Upper lobe of left lung (tissue), 6 donors: ENCODE data around the gene WNK2. TPM values are rescaled to one million over a fixed set of nuclear protein-coding genes. Genes with fewer than 3 reads are reported as not detected.

Experiments
- ATAC-seq, 2 donors: fragments of 200-7000 bp; cut with Tn5 transposase; one replicate each; pipeline ENCODE4 v1.9.1; 2022; ENCODE audit warnings: mild to moderate bottlenecking in 2 of 2, moderate library complexity in 2 of 2; ENCODE audit not compliant: low FRiP score in 2 of 2
- DNase-seq, 2 donors: peaks; one replicate each; pipeline ENCODE4 v3.0.0-alpha.2; 2019 to 2020
- H3K27ac ChIP-seq, 4 donors: fragments of 200-600 bp; sonication (generic); one replicate each; pipeline ENCODE4 v1.5.1; 2016 to 2019
- H3K27me3 ChIP-seq, 4 donors: fragments of 200-600 bp; sonication (generic); one replicate each; pipeline ENCODE4 v1.5.1; 2017 to 2019
- H3K36me3 ChIP-seq, 4 donors: fragments of 200-600 bp; sonication (generic); one replicate each; pipeline ENCODE4 v1.5.1; 2016 to 2019
- H3K4me1 ChIP-seq, 4 donors: fragments of 200-600 bp; sonication (generic); one replicate each; pipeline ENCODE4 v1.5.1; 2018 to 2019
- H3K4me3 ChIP-seq, 4 donors: fragments of 200-600 bp; sonication (generic); one replicate each; pipeline ENCODE4 v1.5.1; 2017 to 2019; ENCODE audit warnings: mild to moderate bottlenecking in 2 of 4, moderate library complexity in 1 of 4
- H3K9me3 ChIP-seq, 4 donors: fragments of 200-600 bp; sonication (generic); one replicate each; pipeline ENCODE4 v1.5.1; 2018 to 2019
- CTCF ChIP-seq, 6 experiments: fragments of 450-650 bp in 4 of 6; fragments of 200-600 bp in 2 of 6; sonication (generic) in 2 of 6; IDR thresholded peaks; one replicate each; pipeline ENCODE4 v1.5.1; 2016 to 2019; ENCODE audit warnings: antibody characterized with exemption in 6 of 6
- EP300 ChIP-seq, 4 donors: sonication (generic); formaldehyde crosslinking; IDR thresholded peaks; one replicate each; pipeline ENCODE4 v1.5.1; 2017; ENCODE audit warnings: antibody characterized with exemption in 4 of 4, control low read depth in 2 of 4
- POLR2A ChIP-seq, 4 donors: fragments of 450-650 bp; IDR thresholded peaks; one replicate each; pipeline ENCODE4 v1.5.1; 2016 to 2017; ENCODE audit warnings: antibody characterized with exemption in 4 of 4, mild to moderate bottlenecking in 2 of 4
- POLR2AphosphoS5 ChIP-seq, 2 donors: sonication (generic); formaldehyde crosslinking; IDR thresholded peaks; one replicate each; pipeline ENCODE4 v1.5.1; 2017; ENCODE audit warnings: antibody characterized with exemption in 2 of 2
- WGBS, 2 donors: methylation state at CpG; one replicate each; pipeline ENCODE4 v1.1.5; 2017 to 2018; 5-methylcytosine and 5-hydroxymethylcytosine counted together
- total RNA-seq, 6 donors: library from RNA; depleted of rRNA in 4 of 6; stranded (reverse); fragments of >200 nt in 4 of 6; gene quantifications; one replicate each; pipeline versions ENCODE4 v1.1.0 to v1.2.1, GENCODE V29; 2016 to 2021
- donor health status: DM: no; HTN: no; CAD: no; lungs with moderate emphysema.
- donor health status: DM: no; HTN: yes; CAD: no; lungs with severe emphysema.

WNK2 gene
- total RNA-seq, 6 donors from 2014 or later: 1.1 to 11.5 (median 7.3) TPM

- Histone ChIP-seq H3K4me1 (peaks cover 0 to 9% (median 7%) of the 10 kb centered on the region in 4 donors), H3K36me3 (no peaks in the 10 kb centered on the region), H3K27ac (no peak overlapping the region), H3K27me3 (no peaks in the 10 kb centered on the region), H3K4me3 (no peak overlapping the region), H3K9me3 (no peaks in the 10 kb centered on the region)
- peak in 1 of 2 donors; percentile 57 for ATAC-seq
- DNase-seq: peak in 1 of 2 donors; percentile 57
- TF ChIP-seq EP300 (IDR thresholded peaks at IDR 0.05) (no peak), CTCF (IDR thresholded peaks at IDR 0.05) (peak; percentile 23 to 66 (median 54))
- 74 to 85% methylated on average over 6 of the region's 6 CpGs for WGBS, 2 donors
Measured at GRCh38 chr9:93302586-93303257, 118.8 kb downstream of the WNK2 start.

GRCh38 chr9:93303258-93303771 lies 119.4 kb downstream of the WNK2 start:
- Histone ChIP-seq H3K27ac (no peak overlapping the region), H3K4me1 (peaks cover 0 to 9% (median 7%) of the 10 kb centered on the region in 4 donors), H3K27me3 (no peaks in the 10 kb centered on the region), H3K4me3 (no peak overlapping the region), H3K36me3 (no peaks in the 10 kb centered on the region), H3K9me3 (no peaks in the 10 kb centered on the region)
- WGBS, 2 donors: 95 to 98% methylated on average over 8 to 9 of the region's 11 CpGs
- TF ChIP-seq EP300 (IDR thresholded peaks at IDR 0.05) (no peak), CTCF (IDR thresholded peaks at IDR 0.05) (no peak), POLR2AphosphoS5 (IDR thresholded peaks at IDR 0.05) (no peak), POLR2A (IDR thresholded peaks at IDR 0.05) (no peak)
- ATAC-seq (no peak), DNase-seq (no peak)

GRCh38 chr9:93303806-93304573 lies 120.1 kb downstream of the WNK2 start:
- no peak for ATAC-seq
- Histone ChIP-seq H3K4me3 (no peak overlapping the region), H3K27ac (no peak overlapping the region), H3K4me1 (peaks cover 0 to 9% (median 7%) of the 10 kb centered on the region in 4 donors), H3K9me3 (no peaks in the 10 kb centered on the region), H3K36me3 (no peaks in the 10 kb centered on the region), H3K27me3 (no peaks in the 10 kb centered on the region)
- WGBS, 2 donors: 90% methylated on average over 8 to 19 of the region's 19 CpGs
- no peak for TF ChIP-seq CTCF (IDR thresholded peaks at IDR 0.05)
- TF ChIP-seq POLR2A (IDR thresholded peaks at IDR 0.05): no peak
- TF ChIP-seq POLR2AphosphoS5 (IDR thresholded peaks at IDR 0.05): no peak
- TF ChIP-seq EP300 (IDR thresholded peaks at IDR 0.05): no peak
- no peak for DNase-seq

GRCh38 chr9:93304574-93305496 lies 120.9 kb downstream of the WNK2 start:
- DNase-seq (peak in 1 of 2 donors; percentile 30), ATAC-seq (peak in 1 of 2 donors; percentile 21)
- no peaks in the 10 kb centered on the region for H3K9me3 ChIP-seq
- TF ChIP-seq CTCF (IDR thresholded peaks at IDR 0.05) (peak in 5 of 6 experiments; percentile 17 to 60 (median 47)), EP300 (IDR thresholded peaks at IDR 0.05) (no peak)
- H3K27me3 ChIP-seq: no peaks in the 10 kb centered on the region
- H3K27ac ChIP-seq: no peak overlapping the region
- WGBS, 2 donors: 61 to 67% methylated on average over 2 to 15 of the region's 17 CpGs
- H3K4me3 ChIP-seq: no peak overlapping the region
- peaks cover 0 to 9% (median 7%) of the 10 kb centered on the region in 4 donors for H3K4me1 ChIP-seq
- no peaks in the 10 kb centered on the region for H3K36me3 ChIP-seq
